Esophagus muscularis mucosa (tissue), 4 donors: ENCODE measurements around the gene GPC5.

Experiments
- EP300 ChIP-seq: sonication (generic); formaldehyde crosslinking; IDR thresholded peaks from one replicate; pipeline ENCODE4 v1.6.1; 2017; ENCODE audit warnings: antibody characterized with exemption
- POLR2A ChIP-seq: fragments of 450-650 bp; IDR thresholded peaks from one replicate; pipeline ENCODE4 v1.6.1; 2017; ENCODE audit warnings: antibody characterized with exemption, moderate library complexity, mild to moderate bottlenecking, low read depth
- POLR2AphosphoS5 ChIP-seq, 2 donors: sonication (generic); formaldehyde crosslinking; IDR thresholded peaks; one replicate each; pipeline ENCODE4 v1.6.1; 2017; ENCODE audit warnings: antibody characterized with exemption in 2 of 2
- TF ChIP-seq, protein P1 (sequence below), 3 experiments: fragments of 200-600 bp in 2 of 3; fragments of 450-650 bp in 1 of 3; sonication (generic) in 2 of 3; IDR thresholded peaks; one replicate each; pipeline ENCODE4 v1.5.1; 2017 to 2019; ENCODE audit warnings: antibody characterized with exemption in 3 of 3, mild to moderate bottlenecking in 2 of 3, moderate library complexity in 1 of 3

DNA sequence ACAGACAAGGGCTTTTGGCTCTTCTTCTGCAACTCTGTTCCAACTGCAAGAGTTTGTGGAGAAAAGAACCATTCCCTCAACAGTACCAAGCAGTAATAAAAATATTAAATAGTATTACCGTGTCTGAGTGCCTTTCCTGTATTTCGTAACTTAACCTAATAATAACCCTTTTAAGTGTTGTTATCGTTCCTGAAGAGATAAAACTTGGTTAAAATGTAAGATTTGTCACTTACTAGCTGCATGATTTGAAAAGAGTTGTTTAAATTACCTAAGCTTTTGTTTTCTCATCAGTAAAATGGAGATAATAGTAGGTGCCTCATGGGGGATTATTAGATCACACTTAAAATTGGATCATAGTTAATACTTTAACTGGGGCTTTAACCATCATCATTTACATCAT, 447.2 kb downstream of the GPC5 start:
- TF ChIP-seq POLR2AphosphoS5 (IDR thresholded peaks at IDR 0.05) (no peak), POLR2A (no peak), EP300 (no peak)
- TF ChIP-seq, protein P1, sequence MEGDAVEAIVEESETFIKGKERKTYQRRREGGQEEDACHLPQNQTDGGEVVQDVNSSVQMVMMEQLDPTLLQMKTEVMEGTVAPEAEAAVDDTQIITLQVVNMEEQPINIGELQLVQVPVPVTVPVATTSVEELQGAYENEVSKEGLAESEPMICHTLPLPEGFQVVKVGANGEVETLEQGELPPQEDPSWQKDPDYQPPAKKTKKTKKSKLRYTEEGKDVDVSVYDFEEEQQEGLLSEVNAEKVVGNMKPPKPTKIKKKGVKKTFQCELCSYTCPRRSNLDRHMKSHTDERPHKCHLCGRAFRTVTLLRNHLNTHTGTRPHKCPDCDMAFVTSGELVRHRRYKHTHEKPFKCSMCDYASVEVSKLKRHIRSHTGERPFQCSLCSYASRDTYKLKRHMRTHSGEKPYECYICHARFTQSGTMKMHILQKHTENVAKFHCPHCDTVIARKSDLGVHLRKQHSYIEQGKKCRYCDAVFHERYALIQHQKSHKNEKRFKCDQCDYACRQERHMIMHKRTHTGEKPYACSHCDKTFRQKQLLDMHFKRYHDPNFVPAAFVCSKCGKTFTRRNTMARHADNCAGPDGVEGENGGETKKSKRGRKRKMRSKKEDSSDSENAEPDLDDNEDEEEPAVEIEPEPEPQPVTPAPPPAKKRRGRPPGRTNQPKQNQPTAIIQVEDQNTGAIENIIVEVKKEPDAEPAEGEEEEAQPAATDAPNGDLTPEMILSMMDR (IDR thresholded peaks at IDR 0.05) = no peak
